ENCODE data around the gene SKA1. TPM values are rescaled to one million over a fixed set of nuclear protein-coding genes. Genes with fewer than 3 reads are reported as not detected.

Gene SKA1
- total and polyA plus RNA-seq, 2 of the 13 experiments (the other 11 are each of a cell fraction or from before 2014, with no cell fraction given) = 5.3 to 21.3 TPM

DNA sequence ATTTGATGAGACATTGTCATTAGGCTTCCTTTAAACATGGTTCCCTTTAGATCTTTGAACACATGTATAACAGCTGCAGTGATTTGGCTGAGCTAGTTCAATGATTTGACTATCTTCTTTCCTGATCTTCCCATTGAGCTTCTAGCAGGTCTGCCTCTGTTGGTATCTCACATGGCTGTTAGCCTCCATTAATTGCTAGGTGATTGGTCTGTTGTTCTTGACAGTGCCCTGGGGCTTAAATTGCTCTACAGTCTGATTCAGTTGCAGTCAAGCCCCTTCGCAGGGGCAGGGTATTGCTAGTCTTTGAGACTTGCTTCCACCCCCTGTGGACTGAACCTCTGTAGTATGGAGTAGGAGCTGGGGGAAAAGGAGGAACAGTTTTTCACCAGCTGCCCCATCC lies 24.1 kb downstream of the SKA1 start (continued):
- TF ChIP-seq PHF21A (CRISPR knock-in tag; IDR thresholded peaks at IDR 0.05) (no peak), ZNF264 (CRISPR knock-in tag; IDR thresholded peaks at IDR 0.05) (no peak), HCFC1 (IDR thresholded peaks at IDR 0.05; ENCODE audit: low read depth, low read length) (no peak)
- TF ChIP-seq, protein P1, sequence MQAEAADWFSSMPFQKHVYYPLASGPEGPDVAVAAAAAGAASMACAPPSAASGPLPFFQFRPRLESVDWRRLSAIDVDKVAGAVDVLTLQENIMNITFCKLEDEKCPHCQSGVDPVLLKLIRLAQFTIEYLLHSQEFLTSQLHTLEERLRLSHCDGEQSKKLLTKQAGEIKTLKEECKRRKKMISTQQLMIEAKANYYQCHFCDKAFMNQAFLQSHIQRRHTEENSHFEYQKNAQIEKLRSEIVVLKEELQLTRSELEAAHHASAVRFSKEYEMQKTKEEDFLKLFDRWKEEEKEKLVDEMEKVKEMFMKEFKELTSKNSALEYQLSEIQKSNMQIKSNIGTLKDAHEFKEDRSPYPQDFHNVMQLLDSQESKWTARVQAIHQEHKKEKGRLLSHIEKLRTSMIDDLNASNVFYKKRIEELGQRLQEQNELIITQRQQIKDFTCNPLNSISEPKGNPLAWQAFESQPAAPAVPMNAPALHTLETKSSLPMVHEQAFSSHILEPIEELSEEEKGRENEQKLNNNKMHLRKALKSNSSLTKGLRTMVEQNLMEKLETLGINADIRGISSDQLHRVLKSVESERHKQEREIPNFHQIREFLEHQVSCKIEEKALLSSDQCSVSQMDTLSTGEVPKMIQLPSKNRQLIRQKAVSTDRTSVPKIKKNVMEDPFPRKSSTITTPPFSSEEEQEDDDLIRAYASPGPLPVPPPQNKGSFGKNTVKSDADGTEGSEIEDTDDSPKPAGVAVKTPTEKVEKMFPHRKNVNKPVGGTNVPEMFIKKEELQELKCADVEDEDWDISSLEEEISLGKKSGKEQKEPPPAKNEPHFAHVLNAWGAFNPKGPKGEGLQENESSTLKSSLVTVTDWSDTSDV (CRISPR knock-in tag; IDR thresholded peaks at IDR 0.05) = no peak

DNA sequence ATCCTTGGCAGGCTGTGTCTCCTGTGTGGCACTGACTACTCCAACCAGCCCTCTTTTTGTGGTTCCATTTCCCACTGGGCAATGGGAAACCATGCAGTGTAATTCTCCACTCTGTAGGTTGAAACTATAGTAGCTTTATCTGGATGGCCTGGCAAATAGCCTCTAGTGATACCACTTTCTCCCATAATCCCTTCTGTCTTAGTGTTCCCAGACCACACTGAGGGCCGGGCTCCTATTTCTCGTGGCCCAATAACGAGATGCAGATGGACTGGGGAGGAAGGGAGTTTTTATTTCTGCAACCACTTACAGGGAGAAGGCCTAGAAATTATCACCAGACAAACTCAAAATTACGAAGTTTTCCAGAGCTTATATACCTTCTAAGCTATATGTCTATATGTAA lies 24.7 kb downstream of the SKA1 start:
- Histone ChIP-seq H2AFZ (ENCODE audit: low read length) (no peak overlapping the region), H4K20me1 (ENCODE audit: insufficient read depth, low read length) (no peaks in the 10 kb centered on the region), H3K9me3 (ENCODE audit: low read length) (no peaks in the 10 kb centered on the region), H3K27me3 (ENCODE audit: control insufficient read depth in 1 of 2, insufficient read depth in 2 of 2, low read length in 2 of 2) (no peaks in the 10 kb centered on the region), H3K9ac (ENCODE audit: insufficient read depth, low read depth, low read length) (no peak overlapping the region), H3K4me2 (ENCODE audit: low read depth, low read length) (no peak overlapping the region), H3K36me3 (replicated peaks in 1 of 2; ENCODE audit: control insufficient read depth in 1 of 2, insufficient read depth in 2 of 2, low read length in 2 of 2) (no peaks in the 10 kb centered on the region), H3K79me2 (ENCODE audit: insufficient read depth, low read length) (no peaks in the 10 kb centered on the region), H3K4me3 (replicated peaks in 1 of 3; ENCODE audit: insufficient read depth in 1 of 3, low read depth in 2 of 3, low read length in 3 of 3) (no peak overlapping the region), H3K27ac (ENCODE audit: extremely low read length, insufficient read depth, low read length) (no peak overlapping the region), H3K4me1 (ENCODE audit: insufficient read depth, low read length) (peaks cover 50% of the 10 kb centered on the region)
- intact Hi-C loops (cut with micrococcal nuclease; ENCODE audit: unreplicated experiment) (no loop called here), in situ Hi-C loops (cut with HindIII; ENCODE audit: extremely low pct_ligation_motif_present, low pct_unique_long_range_greater_than_20kb) (no loop called here)
- FAIRE-seq = no peak
- DNase-seq (ENCODE audit: low spot score) = no peak
- CTCF ChIA-PET (ENCODE audit: low intra/inter-chr PET ratio, low total read pairs) = no interaction called here
- no TSS peak for BruUV-seq (replicated peaks)
- 83% methylated on average over 4 of the region's 4 CpGs for WGBS (ENCODE audit: low lambda C conversion rate)
- POLR2A ChIA-PET = no interaction called here
- ATAC-seq = no peak
- TF ChIP-seq KDM4B (CRISPR knock-in tag; IDR thresholded peaks at IDR 0.05) (no peak), ZNF562 (CRISPR knock-in tag; IDR thresholded peaks at IDR 0.05; ENCODE audit: borderline replicate concordance) (no peak), BCL6 (CRISPR knock-in tag; IDR thresholded peaks at IDR 0.05) (no peak), ZNF274 (CRISPR knock-in tag; IDR thresholded peaks at IDR 0.05) (no peak), ARNT (IDR thresholded peaks at IDR 0.05) (no peak)
- TF ChIP-seq, protein P2, sequence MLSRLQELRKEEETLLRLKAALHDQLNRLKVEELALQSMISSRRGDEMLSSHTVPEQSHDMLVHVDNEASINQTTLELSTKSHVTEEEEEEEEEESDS (CRISPR knock-in tag; IDR thresholded peaks at IDR 0.05; ENCODE audit: borderline replicate concordance) = no peak
- TF ChIP-seq, protein P3, sequence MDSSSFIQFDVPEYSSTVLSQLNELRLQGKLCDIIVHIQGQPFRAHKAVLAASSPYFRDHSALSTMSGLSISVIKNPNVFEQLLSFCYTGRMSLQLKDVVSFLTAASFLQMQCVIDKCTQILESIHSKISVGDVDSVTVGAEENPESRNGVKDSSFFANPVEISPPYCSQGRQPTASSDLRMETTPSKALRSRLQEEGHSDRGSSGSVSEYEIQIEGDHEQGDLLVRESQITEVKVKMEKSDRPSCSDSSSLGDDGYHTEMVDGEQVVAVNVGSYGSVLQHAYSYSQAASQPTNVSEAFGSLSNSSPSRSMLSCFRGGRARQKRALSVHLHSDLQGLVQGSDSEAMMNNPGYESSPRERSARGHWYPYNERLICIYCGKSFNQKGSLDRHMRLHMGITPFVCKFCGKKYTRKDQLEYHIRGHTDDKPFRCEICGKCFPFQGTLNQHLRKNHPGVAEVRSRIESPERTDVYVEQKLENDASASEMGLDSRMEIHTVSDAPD (CRISPR knock-in tag; IDR thresholded peaks at IDR 0.05) = no peak
- TF ChIP-seq, protein P4, sequence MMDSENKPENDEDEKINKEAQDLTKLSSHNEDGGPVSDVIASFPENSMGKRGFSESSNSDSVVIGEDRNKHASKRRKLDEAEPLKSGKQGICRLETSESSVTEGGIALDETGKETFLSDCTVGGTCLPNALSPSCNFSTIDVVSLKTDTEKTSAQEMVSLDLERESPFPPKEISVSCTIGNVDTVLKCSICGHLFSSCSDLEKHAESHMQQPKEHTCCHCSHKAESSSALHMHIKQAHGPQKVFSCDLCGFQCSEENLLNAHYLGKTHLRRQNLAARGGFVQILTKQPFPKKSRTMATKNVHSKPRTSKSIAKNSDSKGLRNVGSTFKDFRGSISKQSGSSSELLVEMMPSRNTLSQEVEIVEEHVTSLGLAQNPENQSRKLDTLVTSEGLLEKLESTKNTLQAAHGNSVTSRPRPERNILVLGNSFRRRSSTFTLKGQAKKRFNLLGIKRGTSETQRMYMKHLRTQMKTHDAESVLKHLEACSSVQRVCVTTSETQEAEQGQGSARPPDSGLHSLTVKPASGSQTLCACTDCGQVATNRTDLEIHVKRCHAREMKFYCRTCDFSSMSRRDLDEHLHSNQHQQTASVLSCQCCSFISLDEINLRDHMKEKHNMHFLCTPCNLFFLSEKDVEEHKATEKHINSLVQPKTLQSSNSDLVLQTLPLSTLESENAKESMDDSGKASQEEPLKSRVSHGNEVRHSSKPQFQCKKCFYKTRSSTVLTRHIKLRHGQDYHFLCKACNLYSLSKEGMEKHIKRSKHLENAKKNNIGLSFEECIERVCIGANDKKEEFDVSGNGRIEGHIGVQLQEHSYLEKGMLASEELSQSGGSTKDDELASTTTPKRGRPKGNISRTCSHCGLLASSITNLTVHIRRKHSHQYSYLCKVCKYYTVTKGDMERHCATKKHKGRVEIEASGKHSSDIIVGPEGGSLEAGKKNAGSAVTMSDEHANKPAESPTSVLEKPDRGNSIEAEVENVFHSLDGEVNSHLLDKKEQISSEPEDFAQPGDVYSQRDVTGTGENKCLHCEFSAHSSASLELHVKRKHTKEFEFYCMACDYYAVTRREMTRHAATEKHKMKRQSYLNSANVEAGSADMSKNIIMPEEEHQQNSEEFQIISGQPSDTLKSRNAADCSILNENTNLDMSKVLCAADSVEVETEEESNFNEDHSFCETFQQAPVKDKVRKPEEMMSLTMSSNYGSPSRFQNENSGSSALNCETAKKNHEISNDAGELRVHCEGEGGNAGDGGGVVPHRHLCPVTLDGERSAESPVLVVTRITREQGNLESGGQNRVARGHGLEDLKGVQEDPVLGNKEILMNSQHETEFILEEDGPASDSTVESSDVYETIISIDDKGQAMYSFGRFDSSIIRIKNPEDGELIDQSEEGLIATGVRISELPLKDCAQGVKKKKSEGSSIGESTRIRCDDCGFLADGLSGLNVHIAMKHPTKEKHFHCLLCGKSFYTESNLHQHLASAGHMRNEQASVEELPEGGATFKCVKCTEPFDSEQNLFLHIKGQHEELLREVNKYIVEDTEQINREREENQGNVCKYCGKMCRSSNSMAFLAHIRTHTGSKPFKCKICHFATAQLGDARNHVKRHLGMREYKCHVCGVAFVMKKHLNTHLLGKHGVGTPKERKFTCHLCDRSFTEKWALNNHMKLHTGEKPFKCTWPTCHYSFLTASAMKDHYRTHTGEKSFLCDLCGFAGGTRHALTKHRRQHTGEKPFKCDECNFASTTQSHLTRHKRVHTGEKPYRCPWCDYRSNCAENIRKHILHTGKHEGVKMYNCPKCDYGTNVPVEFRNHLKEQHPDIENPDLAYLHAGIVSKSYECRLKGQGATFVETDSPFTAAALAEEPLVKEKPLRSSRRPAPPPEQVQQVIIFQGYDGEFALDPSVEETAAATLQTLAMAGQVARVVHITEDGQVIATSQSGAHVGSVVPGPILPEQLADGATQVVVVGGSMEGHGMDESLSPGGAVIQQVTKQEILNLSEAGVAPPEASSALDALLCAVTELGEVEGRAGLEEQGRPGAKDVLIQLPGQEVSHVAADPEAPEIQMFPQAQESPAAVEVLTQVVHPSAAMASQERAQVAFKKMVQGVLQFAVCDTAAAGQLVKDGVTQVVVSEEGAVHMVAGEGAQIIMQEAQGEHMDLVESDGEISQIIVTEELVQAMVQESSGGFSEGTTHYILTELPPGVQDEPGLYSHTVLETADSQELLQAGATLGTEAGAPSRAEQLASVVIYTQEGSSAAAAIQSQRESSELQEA (CRISPR knock-in tag; IDR thresholded peaks at IDR 0.05; ENCODE audit: not compliant biosample characterization) = no peak
